Right atrium auricular region (tissue), 2 donors: ENCODE results near the gene C9orf43. TPM values are rescaled to one million over a fixed set of nuclear protein-coding genes. Genes with fewer than 3 reads are reported as not detected.
"Not testable (repeated sequence)": the region's sequence is repeated elsewhere in the genome, so short reads cannot be mapped to it uniquely, and the experiment has no call there.

Source experiments
- DNase-seq: peaks from one replicate; pipeline ENCODE4 v3.0.0-alpha.2; 2019; ENCODE audit warnings: low spot score
- H3K27ac ChIP-seq, 2 donors: fragments of 200-600 bp; sonication (generic); 1 replicate in 1 of 2; 2 replicates in 1 of 2; pipeline ENCODE4 v1.5.1; 2016 to 2019
- H3K27me3 ChIP-seq, 2 donors: fragments of 200-600 bp; sonication (generic); one replicate each; pipeline versions ENCODE4 v1.5.1 to v1.6.0; 2017 to 2019
- H3K36me3 ChIP-seq: fragments of 200-600 bp; sonication (generic); one replicate; pipeline ENCODE4 v1.5.1; 2016
- H3K4me1 ChIP-seq, 2 donors: fragments of 200-600 bp; sonication (generic); one replicate each; pipeline versions ENCODE4 v1.5.1 to v1.6.0; 2017 to 2019
- H3K4me3 ChIP-seq, 2 donors: fragments of 200-600 bp; sonication (generic); 1 replicate in 1 of 2; 2 replicates in 1 of 2; pipeline ENCODE4 v1.5.1; 2017 to 2019; ENCODE audit warnings: mild to moderate bottlenecking in 1 of 2, moderate library complexity in 1 of 2
- H3K9me3 ChIP-seq, 2 donors: fragments of 200-600 bp; sonication (generic); one replicate each; pipeline ENCODE4 v1.5.1; 2019
- CTCF ChIP-seq, 2 donors: fragments of 200-600 bp; sonication (generic); IDR thresholded peaks; one replicate each; pipeline ENCODE4 v1.5.1; 2019; ENCODE audit warnings: antibody characterized with exemption in 2 of 2
- total RNA-seq, 2 donors: library from RNA; depleted of rRNA; stranded (reverse); fragments of >200 nt; gene quantifications; one replicate each; pipeline ENCODE4 v1.1.0, GENCODE V29; 2016

The C9orf43 gene
- total RNA-seq, 2 donors from 2014 or later: not detected

- DNase-seq: no peak
- Histone ChIP-seq H3K27ac (no peak overlapping the region), H3K4me1 (no peaks in the 10 kb centered on the region), H3K27me3 (no peaks in the 10 kb centered on the region), H3K36me3 (no peaks in the 10 kb centered on the region), H3K4me3 (no peak overlapping the region), H3K9me3 (no peaks in the 10 kb centered on the region)
- no peak for TF ChIP-seq CTCF (IDR thresholded peaks at IDR 0.05)
These were observed 26.4 kb downstream of the C9orf43 start for GRCh38 chr9:113436728-113437515.

GRCh38 chr9:113437716-113438115 lies 27.2 kb downstream of the C9orf43 start:
- not testable (repeated sequence) for DNase-seq, H3K27ac ChIP-seq, H3K4me1 ChIP-seq, H3K4me3 ChIP-seq, H3K9me3 ChIP-seq, H3K36me3 ChIP-seq, H3K27me3 ChIP-seq

GRCh38 chr9:113444736-113445135 lies 34.2 kb downstream of the C9orf43 start:
- no peak overlapping the region for H3K4me3 ChIP-seq
- no peaks in the 10 kb centered on the region for H3K27me3 ChIP-seq
- no peaks in the 10 kb centered on the region for H3K9me3 ChIP-seq
- no peak overlapping the region for H3K27ac ChIP-seq
- DNase-seq: no peak
- no peak for TF ChIP-seq CTCF (IDR thresholded peaks at IDR 0.05)
- no peaks in the 10 kb centered on the region for H3K36me3 ChIP-seq
- H3K4me1 ChIP-seq: peaks cover 0 to 10% of the 10 kb centered on the region in 2 donors

- no peaks in the 10 kb centered on the region for H3K36me3 ChIP-seq
- H3K27me3 ChIP-seq: no peaks in the 10 kb centered on the region
- peak overlapping the region; percentile 19 to 48 for H3K27ac ChIP-seq
- no peak for DNase-seq
- peak; percentile 32 to 74 for TF ChIP-seq CTCF (IDR thresholded peaks at IDR 0.05)
- H3K9me3 ChIP-seq: no peaks in the 10 kb centered on the region
- peaks cover 0 to 10% of the 10 kb centered on the region in 2 donors for H3K4me1 ChIP-seq
- no peak overlapping the region for H3K4me3 ChIP-seq
These were observed 35.8 kb downstream of the C9orf43 start for GRCh38 chr9:113446323-113446740.

- H3K27me3 ChIP-seq: no peaks in the 10 kb centered on the region
- no peak overlapping the region for H3K4me3 ChIP-seq
- no peaks in the 10 kb centered on the region for H3K36me3 ChIP-seq
- peaks cover 0 to 16% of the 10 kb centered on the region in 2 donors for H3K4me1 ChIP-seq
- TF ChIP-seq CTCF (IDR thresholded peaks at IDR 0.05): no peak
- H3K27ac ChIP-seq: peak overlapping the region; percentile 33 to 67
- H3K9me3 ChIP-seq: no peaks in the 10 kb centered on the region
- peak; percentile 18 for DNase-seq
These were observed 38.8 kb downstream of the C9orf43 start for GRCh38 chr9:113449376-113449775.

GRCh38 chr9:113452113-113452605 lies 41.6 kb downstream of the C9orf43 start:
- Histone ChIP-seq H3K4me1 (peaks cover 0 to 37% of the 10 kb centered on the region in 2 donors), H3K9me3 (no peaks in the 10 kb centered on the region), H3K4me3 (no peak overlapping the region), H3K27me3 (no peaks in the 10 kb centered on the region), H3K27ac (peak overlapping the region; percentile 19 to 49), H3K36me3 (no peaks in the 10 kb centered on the region)
- no peak for DNase-seq
- TF ChIP-seq CTCF (IDR thresholded peaks at IDR 0.05): no peak
